HCT116 (cell line): ENCODE data around the gene CALML4.

Source experiments
- JUND ChIP-seq: IDR thresholded peaks from 2 replicates; pipeline ENCODE4 v1.6.1; 2012
- ZNF274 ChIP-seq: fragments of 200-500 bp; sonication (Bioruptor generic); IDR thresholded peaks from 2 replicates; pipeline ENCODE4 v1.6.1; 2014; ENCODE audit warnings: mild to moderate bottlenecking, low read depth, low read length, inconsistent platforms
- TF ChIP-seq, protein P1 (sequence below), 3 experiments: fragments of 200-600 bp in 1 of 3; sonication (generic) in 1 of 3; IDR thresholded peaks in 2 of 3; conservative IDR thresholded peaks in 1 of 3; 2 replicates each; pipeline ENCODE4 v1.5.1; 2012 to 2017; ENCODE audit warnings: low read depth in 2 of 3, low read length in 2 of 3, antibody characterized with exemption in 1 of 3, borderline replicate concordance in 1 of 3, control low read depth in 1 of 3, mild to moderate bottlenecking in 1 of 3, mixed read lengths in 1 of 3, mixed run types in 1 of 3, moderate library complexity in 1 of 3; ENCODE audit not compliant: insufficient read depth in 1 of 3
- TF ChIP-seq, protein P2 (sequence below): IDR thresholded peaks from 2 replicates; pipeline ENCODE4 v1.6.1; 2012

GRCh38 chr15:68203956-68204355, 1.2 kb downstream of the CALML4 start:
- TF ChIP-seq ZNF274 = no peak
- no peak for TF ChIP-seq JUND
- TF ChIP-seq, protein P1, sequence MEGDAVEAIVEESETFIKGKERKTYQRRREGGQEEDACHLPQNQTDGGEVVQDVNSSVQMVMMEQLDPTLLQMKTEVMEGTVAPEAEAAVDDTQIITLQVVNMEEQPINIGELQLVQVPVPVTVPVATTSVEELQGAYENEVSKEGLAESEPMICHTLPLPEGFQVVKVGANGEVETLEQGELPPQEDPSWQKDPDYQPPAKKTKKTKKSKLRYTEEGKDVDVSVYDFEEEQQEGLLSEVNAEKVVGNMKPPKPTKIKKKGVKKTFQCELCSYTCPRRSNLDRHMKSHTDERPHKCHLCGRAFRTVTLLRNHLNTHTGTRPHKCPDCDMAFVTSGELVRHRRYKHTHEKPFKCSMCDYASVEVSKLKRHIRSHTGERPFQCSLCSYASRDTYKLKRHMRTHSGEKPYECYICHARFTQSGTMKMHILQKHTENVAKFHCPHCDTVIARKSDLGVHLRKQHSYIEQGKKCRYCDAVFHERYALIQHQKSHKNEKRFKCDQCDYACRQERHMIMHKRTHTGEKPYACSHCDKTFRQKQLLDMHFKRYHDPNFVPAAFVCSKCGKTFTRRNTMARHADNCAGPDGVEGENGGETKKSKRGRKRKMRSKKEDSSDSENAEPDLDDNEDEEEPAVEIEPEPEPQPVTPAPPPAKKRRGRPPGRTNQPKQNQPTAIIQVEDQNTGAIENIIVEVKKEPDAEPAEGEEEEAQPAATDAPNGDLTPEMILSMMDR (IDR thresholded peaks at IDR 0.05 in 2 of 3, conservative IDR thresholded peaks at IDR 0.05 in 1 of 3; ENCODE audit: borderline replicate concordance in 1 of 3, insufficient read depth in 1 of 3, low read depth in 2 of 3, low read length in 2 of 3) = no peak
- TF ChIP-seq, protein P2, sequence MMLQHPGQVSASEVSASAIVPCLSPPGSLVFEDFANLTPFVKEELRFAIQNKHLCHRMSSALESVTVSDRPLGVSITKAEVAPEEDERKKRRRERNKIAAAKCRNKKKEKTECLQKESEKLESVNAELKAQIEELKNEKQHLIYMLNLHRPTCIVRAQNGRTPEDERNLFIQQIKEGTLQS = no peak
